Nephron (organoid): ENCODE results near the gene TRIM28.

ENCODE experiments used
- H3K27ac Mint-ChIP-seq, 3 experiments: 2 replicates each; pipeline ENCODE4 v1.8.0; 2020; ENCODE audit warnings: mixed read lengths in 3 of 3, mild to moderate bottlenecking in 2 of 3, moderate library complexity in 1 of 3
- H3K27me3 Mint-ChIP-seq: 2 replicates; pipeline ENCODE4 v1.8.0; 2021; ENCODE audit warnings: low read depth, mild to moderate bottlenecking, moderate library complexity, mixed read lengths
- H3K36me3 Mint-ChIP-seq: 2 replicates; pipeline ENCODE4 v1.8.0; 2020; ENCODE audit warnings: low read depth, mixed read lengths
- H3K4me1 Mint-ChIP-seq: 2 replicates; pipeline ENCODE4 v1.8.0; 2020; ENCODE audit warnings: mixed read lengths
- H3K4me3 Mint-ChIP-seq, 3 experiments: 2 replicates each; pipeline ENCODE4 v1.8.0; 2020; ENCODE audit warnings: mild to moderate bottlenecking in 3 of 3, mixed read lengths in 3 of 3, moderate library complexity in 2 of 3
- H3K9me3 Mint-ChIP-seq: 2 replicates; pipeline ENCODE4 v1.8.0; 2020; ENCODE audit warnings: mixed read lengths
- TF ChIP-seq, protein P1 (sequence below), 3 experiments: fragments of 200-600 bp; sonication (generic); IDR thresholded peaks; one replicate each; pipeline ENCODE4 v1.5.0; 2021; ENCODE audit warnings: antibody characterized with exemption in 3 of 3; ENCODE audit not compliant: unreplicated experiment in 3 of 3

Gene TRIM28

GRCh38 chr19:58581227-58582141 is 37.6 kb downstream of the TRIM28 start:
- Mint-ChIP-seq H3K4me3 (peak overlapping the region in 2 of 3 experiments; percentile 22 to 30), H3K27me3 (no peaks in the 10 kb centered on the region), H3K36me3 (peaks cover 22% of the 10 kb centered on the region), H3K4me1 (peaks cover 34% of the 10 kb centered on the region), H3K27ac (peak overlapping the region; percentile 71 to 93 (median 82)), H3K9me3 (no peaks in the 10 kb centered on the region)
- TF ChIP-seq, protein P1, sequence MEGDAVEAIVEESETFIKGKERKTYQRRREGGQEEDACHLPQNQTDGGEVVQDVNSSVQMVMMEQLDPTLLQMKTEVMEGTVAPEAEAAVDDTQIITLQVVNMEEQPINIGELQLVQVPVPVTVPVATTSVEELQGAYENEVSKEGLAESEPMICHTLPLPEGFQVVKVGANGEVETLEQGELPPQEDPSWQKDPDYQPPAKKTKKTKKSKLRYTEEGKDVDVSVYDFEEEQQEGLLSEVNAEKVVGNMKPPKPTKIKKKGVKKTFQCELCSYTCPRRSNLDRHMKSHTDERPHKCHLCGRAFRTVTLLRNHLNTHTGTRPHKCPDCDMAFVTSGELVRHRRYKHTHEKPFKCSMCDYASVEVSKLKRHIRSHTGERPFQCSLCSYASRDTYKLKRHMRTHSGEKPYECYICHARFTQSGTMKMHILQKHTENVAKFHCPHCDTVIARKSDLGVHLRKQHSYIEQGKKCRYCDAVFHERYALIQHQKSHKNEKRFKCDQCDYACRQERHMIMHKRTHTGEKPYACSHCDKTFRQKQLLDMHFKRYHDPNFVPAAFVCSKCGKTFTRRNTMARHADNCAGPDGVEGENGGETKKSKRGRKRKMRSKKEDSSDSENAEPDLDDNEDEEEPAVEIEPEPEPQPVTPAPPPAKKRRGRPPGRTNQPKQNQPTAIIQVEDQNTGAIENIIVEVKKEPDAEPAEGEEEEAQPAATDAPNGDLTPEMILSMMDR (IDR thresholded peaks at IDR 0.05; ENCODE audit: unreplicated experiment in 3 of 3), result peak; percentile 91 to 99 (median 91)

DNA sequence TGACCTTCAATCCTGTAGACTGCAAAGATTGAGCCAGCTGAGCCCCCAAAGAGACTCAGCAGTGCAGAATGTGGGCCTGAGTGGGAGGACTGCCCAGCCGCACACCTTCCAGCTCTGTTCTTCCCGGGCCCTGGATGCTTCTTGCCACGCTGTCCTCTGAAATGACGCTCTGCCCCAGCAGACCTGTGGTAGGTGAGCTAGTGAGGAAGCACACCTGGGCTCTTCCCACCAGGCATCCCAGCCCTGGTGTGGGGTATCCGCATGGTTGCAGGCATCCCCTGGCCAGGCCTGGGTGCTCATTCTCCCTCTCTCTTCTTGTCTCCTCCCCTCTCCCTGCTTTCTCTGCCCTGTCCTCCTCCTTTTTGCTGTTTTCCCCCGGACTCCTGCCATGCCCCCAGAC is 39.1 kb downstream of the TRIM28 start:
- Mint-ChIP-seq H3K4me1 (peaks cover 34% of the 10 kb centered on the region), H3K4me3 (no peak overlapping the region), H3K27me3 (no peaks in the 10 kb centered on the region), H3K9me3 (no peaks in the 10 kb centered on the region), H3K36me3 (peaks cover 22% of the 10 kb centered on the region), H3K27ac (peak overlapping the region in 1 of 3 experiments; percentile 33)
- TF ChIP-seq, protein P1 (IDR thresholded peaks at IDR 0.05; ENCODE audit: unreplicated experiment in 3 of 3), result no peak

DNA sequence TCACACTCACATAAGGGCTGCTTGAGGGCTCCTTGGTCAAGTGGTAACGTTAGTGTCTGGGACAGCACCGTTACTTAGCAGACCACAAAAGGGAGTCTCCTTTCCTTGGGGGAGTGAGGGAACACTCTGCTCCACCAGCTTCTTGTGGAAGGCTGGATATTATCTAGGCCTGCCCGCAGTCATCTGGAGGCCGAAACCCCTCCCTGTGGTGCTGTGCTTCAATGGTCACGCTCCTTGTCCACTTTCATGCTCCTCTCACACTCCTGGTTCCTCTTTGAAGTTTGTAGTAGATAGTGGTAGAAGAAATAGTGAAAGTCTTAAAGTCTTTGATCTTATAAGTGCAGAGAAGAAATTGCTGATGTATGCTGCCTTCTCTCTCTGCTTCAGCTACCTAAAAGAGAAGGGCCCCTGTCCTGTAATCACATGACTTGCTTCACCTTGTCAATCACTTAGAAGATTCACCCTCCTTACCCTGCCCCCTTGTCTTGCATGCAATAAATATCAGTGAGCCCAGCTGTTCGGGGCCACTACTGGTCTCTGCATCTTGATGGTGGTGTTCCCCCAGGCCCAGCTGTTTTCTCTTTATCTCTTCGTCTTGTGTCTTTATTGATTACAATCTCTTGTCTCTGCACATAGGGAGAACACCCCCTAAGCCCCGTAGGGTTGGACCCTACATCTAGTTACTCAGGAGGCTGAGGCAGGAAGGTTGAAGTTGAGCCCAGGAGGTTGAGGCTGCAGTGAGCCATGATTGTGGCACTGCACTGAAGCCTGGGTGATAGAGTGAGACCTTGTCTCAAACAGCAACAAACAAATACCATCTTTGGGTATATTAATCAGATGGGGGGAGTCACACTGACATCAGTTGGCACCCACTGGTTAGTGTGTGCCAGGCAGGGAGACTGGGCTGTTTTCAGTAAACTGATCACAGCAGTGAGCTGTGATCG is 40.9 kb downstream of the TRIM28 start:
- H3K27ac Mint-ChIP-seq, result peak overlapping the region; percentile 88 to 89 (median 89)
- TF ChIP-seq, protein P1 (IDR thresholded peaks at IDR 0.05; ENCODE audit: unreplicated experiment in 3 of 3), result no peak
- H3K9me3 Mint-ChIP-seq, result no peaks in the 10 kb centered on the region
- H3K4me1 Mint-ChIP-seq, result peaks cover 20% of the 10 kb centered on the region
- no peak overlapping the region for H3K4me3 Mint-ChIP-seq
- H3K27me3 Mint-ChIP-seq, result no peaks in the 10 kb centered on the region
- H3K36me3 Mint-ChIP-seq, result peaks cover 22% of the 10 kb centered on the region

DNA sequence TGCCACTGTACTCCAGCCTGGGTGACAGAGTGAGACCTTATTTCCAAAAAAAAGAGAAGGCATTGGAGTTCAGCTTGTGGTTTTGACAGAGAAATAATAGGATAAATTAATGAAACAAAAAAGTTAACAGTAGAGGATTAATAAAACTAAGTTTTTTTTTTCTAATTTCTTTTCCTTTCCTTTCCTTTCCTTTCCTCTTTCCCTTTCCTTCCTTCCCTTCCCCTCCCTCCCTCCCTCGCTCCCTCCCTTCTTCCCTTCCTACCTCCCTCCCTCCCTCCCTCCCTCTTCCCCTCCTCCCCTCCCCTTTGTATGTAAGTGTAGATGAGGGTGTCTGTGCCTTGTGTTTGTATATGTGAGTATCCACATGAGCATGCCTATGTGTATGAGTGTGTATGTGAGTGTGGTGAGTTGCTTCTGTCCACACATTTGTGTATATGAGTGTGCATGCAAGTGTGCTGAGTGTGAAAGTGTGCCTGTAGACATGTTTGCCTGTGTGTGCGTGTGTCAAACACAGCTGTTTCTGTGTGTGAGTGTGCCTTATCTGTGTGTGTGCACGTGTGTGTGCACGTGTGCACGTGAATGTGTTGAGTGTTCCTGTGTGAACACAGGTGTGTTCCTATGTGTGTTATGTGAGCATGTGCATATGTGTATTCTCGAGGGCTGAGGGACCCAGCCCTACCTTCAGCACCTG is 41.7 kb downstream of the TRIM28 start:
- peak overlapping the region; percentile 88 to 89 (median 89) for H3K27ac Mint-ChIP-seq
- H3K27me3 Mint-ChIP-seq, result no peaks in the 10 kb centered on the region
- no peak overlapping the region for H3K4me3 Mint-ChIP-seq
- TF ChIP-seq, protein P1 (IDR thresholded peaks at IDR 0.05; ENCODE audit: unreplicated experiment in 3 of 3), result no peak
- H3K36me3 Mint-ChIP-seq, result peaks cover 22% of the 10 kb centered on the region
- peaks cover 20% of the 10 kb centered on the region for H3K4me1 Mint-ChIP-seq
- H3K9me3 Mint-ChIP-seq, result no peaks in the 10 kb centered on the region

DNA sequence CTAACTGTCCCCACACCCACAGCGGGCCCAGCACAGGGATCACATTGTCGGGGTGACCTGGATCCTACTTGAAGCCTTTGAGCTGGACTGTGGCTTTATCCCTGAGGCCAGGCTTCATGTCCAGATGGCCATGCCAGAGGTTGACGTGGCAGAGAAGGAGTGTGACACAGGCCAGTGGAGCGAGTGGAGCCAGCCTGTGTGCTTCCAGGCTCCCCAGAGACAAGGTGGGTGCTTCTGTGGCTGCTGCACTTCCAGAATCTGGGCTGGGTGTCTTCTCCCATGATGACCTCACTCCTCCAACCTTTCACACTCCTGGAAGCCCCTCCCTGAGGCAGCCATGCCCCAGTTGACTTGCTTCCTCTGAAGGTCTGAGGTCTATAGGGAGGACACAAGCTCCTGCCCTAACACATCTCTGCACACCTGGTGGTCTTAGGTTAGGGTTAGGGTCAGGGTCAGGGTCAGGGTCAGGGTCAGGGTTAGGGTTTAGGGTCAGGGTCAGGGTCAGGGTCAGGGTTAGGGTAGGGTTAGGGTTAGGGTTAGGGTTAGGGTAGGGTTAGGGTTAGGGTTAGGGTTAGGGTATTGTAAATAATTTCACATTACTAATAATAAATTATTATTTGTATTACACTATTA is 42.4 kb downstream of the TRIM28 start:
- H3K27me3 Mint-ChIP-seq, result no peaks in the 10 kb centered on the region
- TF ChIP-seq, protein P1 (IDR thresholded peaks at IDR 0.05; ENCODE audit: unreplicated experiment in 3 of 3), result no peak
- peak overlapping the region; percentile 73 to 89 (median 88) for H3K27ac Mint-ChIP-seq
- H3K9me3 Mint-ChIP-seq, result no peaks in the 10 kb centered on the region
- H3K36me3 Mint-ChIP-seq, result peaks cover 19% of the 10 kb centered on the region
- no peak overlapping the region for H3K4me3 Mint-ChIP-seq
- H3K4me1 Mint-ChIP-seq, result peaks cover 15% of the 10 kb centered on the region
